PFSK-1 (cell line): ENCODE results near the gene KCNJ6.

ENCODE experiments used
- FOXP2 ChIP-seq: optimal IDR thresholded peaks from 2 replicates; pipeline ENCODE3; 2011; ENCODE audit warnings: borderline replicate concordance, control low read depth, inconsistent platforms; ENCODE audit not compliant: insufficient read depth; ENCODE audit errors: extremely low read length, extremely low read depth
- POLR2AphosphoS5 ChIP-seq: IDR thresholded peaks from 2 replicates; pipeline ENCODE4 v1.6.1; 2012; ENCODE audit warnings: low read depth, mild to moderate bottlenecking, control low read depth, low read length, moderate library complexity
- REST ChIP-seq, 2 experiments: IDR thresholded peaks; 2 replicates each; pipeline versions ENCODE4 v1.6.1 to v1.8.0; 2011 to 2012; ENCODE audit warnings: low read depth in 2 of 2, low read length in 2 of 2, control low read depth in 1 of 2, inconsistent platforms in 1 of 2, mild to moderate bottlenecking in 1 of 2, moderate library complexity in 1 of 2; ENCODE audit not compliant: insufficient read depth in 1 of 2
- SIN3A ChIP-seq: IDR thresholded peaks from 2 replicates; pipeline ENCODE4 v1.6.1; 2012; ENCODE audit warnings: mild to moderate bottlenecking, low read length, moderate library complexity, borderline replicate concordance; ENCODE audit not compliant: insufficient read depth
- TAF1 ChIP-seq: IDR thresholded peaks from 2 replicates; pipeline ENCODE4 v1.6.1; 2012; ENCODE audit warnings: low read length, control low read depth, borderline replicate concordance; ENCODE audit not compliant: insufficient read depth

- TF ChIP-seq POLR2AphosphoS5 (no peak), TAF1 (no peak), SIN3A (no peak), REST (IDR thresholded peaks at IDR 0.05; ENCODE audit: insufficient read depth in 1 of 2, low read depth in 2 of 2, low read length in 2 of 2) (no peak), FOXP2 (no peak)
These were observed 355.9 kb downstream of the KCNJ6 start for GRCh38 chr21:37560385-37560784.
